GM12892 (cell line): ENCODE results near the gene TOMM6.

Experiments used
- DNase-seq: peaks from one replicate; pipeline ENCODE4 v3.0.0; 2011; ENCODE audit not compliant: insufficient read length
- FAIRE-seq: peaks from 2 replicates; lab custom pipeline; 2011; peaks lifted over from hg19 to GRCh38; lab: Jason Lieb, UNC
- POLR2A ChIP-seq: IDR thresholded peaks from 2 replicates; pipeline ENCODE4 v1.6.1; 2011; ENCODE audit warnings: low read depth, low read length, control low read depth
- POLR2AphosphoS5 ChIP-seq: IDR thresholded peaks from 2 replicates; pipeline ENCODE4 v1.6.1; 2011; ENCODE audit warnings: low read depth, low read length, control low read depth
- TAF1 ChIP-seq: IDR thresholded peaks from 2 replicates; pipeline ENCODE4 v1.6.1; 2011; ENCODE audit warnings: low read depth, mild to moderate bottlenecking, control low read depth, low read length, borderline replicate concordance

Gene TOMM6

GRCh38 chr6:41779788-41780550 lies 7.5 kb upstream of the TOMM6 start, which contains the start of gene FRS3:
Gene FRS3 (minus strand): TSS chr6:41779900. CDS start chr6:41776987, 2,913 bp downstream.
- TF ChIP-seq POLR2AphosphoS5, result no peak
- FAIRE-seq, result peak; percentile 96
- DNase-seq, result peak; percentile 98

- TF ChIP-seq POLR2A (no peak), TAF1 (no peak), POLR2AphosphoS5 (no peak)
- no peak for FAIRE-seq
- no peak for DNase-seq
Observed at GRCh38 chr6:41780551-41781365, 6.7 kb upstream of the TOMM6 start, which contains the start of gene PRICKLE4. Gene PRICKLE4 (plus strand): TSS chr6:41780782. CDS start chr6:41783474, 2,692 bp downstream.

- DNase-seq (no peak), FAIRE-seq (no peak)
- TF ChIP-seq POLR2AphosphoS5 (no peak), TAF1 (no peak), POLR2A (no peak)
Observed at GRCh38 chr6:41781366-41781730, 6.1 kb upstream of the TOMM6 start.

GRCh38 chr6:41783106-41783780 lies 4.3 kb upstream of the TOMM6 start:
- no peak for FAIRE-seq
- TF ChIP-seq POLR2AphosphoS5 (no peak), TAF1 (no peak), POLR2A (no peak)

GRCh38 chr6:41784581-41785171 lies 2.8 kb upstream of the TOMM6 start:
- no peak for FAIRE-seq
- DNase-seq, result no peak
- TF ChIP-seq POLR2AphosphoS5, result no peak
- no peak for TF ChIP-seq POLR2A
- no peak for TF ChIP-seq TAF1

More at GRCh38 chr6:41783106-41783780, 4.3 kb upstream of the TOMM6 start:
- DNase-seq, result no peak

GRCh38 chr6:41785254-41785653 lies 2.2 kb upstream of the TOMM6 start:
- FAIRE-seq, result no peak

GRCh38 chr6:41785689-41786450 lies 1.6 kb upstream of the TOMM6 start:
- FAIRE-seq (no peak), DNase-seq (no peak)
- TF ChIP-seq TAF1 (no peak), POLR2AphosphoS5 (no peak), POLR2A (no peak)

More at GRCh38 chr6:41785254-41785653, 2.2 kb upstream of the TOMM6 start:
- TF ChIP-seq POLR2A (no peak), POLR2AphosphoS5 (no peak), TAF1 (no peak)
- DNase-seq, result no peak

- FAIRE-seq (peak; percentile 83), DNase-seq (peak; percentile 91)
- TF ChIP-seq TAF1 (no peak), POLR2A (no peak), POLR2AphosphoS5 (no peak)
Observed at GRCh38 chr6:41786451-41787218, 859 bp upstream of the TOMM6 start.

GRCh38 chr6:41789390-41789724 lies 1.9 kb downstream of the TOMM6 start:
- TF ChIP-seq POLR2A (no peak; the same call in 1 of the 2 replicates), POLR2AphosphoS5 (no peak), TAF1 (no peak)
- no peak for DNase-seq
- no peak for FAIRE-seq

- TF ChIP-seq POLR2AphosphoS5, result no peak
- no peak for TF ChIP-seq POLR2A
- no peak for TF ChIP-seq TAF1
- DNase-seq (no peak), FAIRE-seq (no peak)
Observed at GRCh38 chr6:41790045-41790444, 2.6 kb downstream of the TOMM6 start.
